Stimulated activated CD4-positive, alpha-beta T cell treated with anti-CD3 and anti-CD28 coated beads, Interleukin-12 subunit alpha, Interleukin-12 subunit beta, amount 100 ng/mL, for 4 hours (primary cell): Measurements from ENCODE around the gene CDH13.

Source experiments
- DNase-seq: peaks from one replicate; pipeline ENCODE4 v3.0.0-alpha.2; 2020

Gene CDH13

DNA sequence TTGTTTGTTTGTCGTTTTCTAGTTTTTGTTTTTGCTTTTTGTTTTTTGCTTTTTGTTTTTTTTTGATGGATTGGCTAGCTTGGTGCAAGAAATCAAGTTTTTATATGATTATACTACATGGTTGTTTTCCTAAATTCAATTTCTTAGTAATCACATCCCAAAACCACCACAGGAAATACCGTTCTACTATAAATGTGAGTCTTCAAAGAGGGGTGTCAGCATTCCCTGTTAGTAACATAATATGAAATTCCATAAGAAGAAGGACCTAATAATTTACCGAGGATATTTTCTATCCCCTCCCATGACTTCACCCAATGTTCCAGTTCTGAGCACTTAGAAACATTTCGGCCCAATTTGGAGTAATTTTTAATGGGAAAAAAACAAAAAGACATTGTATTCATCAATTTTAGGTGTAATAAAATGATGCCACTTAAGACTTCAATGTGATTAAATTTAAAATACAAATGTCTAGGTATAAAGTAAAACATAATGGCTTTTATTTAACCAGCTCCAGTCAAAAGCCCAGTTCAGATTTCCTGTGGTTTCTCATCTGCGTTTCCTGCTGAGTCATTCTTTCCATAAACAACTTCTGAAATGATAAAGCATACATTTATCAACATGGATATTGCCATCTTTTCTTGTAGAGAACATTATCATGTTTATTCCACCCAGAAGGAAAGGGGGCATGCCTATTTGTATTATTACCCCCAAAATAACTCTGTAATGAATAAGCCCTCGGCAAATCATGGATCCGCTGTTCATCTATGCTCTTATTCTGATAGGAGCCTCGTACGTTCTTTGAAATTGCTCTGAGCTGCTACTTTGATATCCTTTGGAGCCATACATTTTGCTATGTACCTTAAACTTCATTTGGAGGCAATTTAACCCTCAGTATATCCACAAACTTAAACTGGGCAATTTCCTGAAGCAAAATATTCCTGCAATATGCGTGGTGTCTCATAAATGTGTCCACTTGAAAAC, 1209.1 kb downstream of the CDH13 start:
- DNase-seq: no peak

DNA sequence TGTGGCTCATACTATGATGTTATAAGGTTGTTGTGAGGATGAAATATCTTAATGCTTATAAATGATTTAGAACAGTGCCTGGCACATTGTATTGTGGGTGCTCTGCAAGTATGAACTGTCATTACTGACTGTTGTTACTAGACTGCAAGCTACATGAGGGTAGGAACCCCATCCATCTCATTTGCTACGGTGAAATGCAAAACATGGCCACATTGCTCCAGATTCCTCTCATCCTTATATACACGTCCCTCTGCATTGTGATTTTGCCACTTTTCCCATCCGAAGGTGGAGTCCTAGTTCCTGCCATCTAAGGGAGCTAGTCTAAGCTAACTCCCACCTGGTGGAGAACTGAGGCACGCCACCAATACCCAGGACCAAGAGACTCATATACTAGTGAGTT, 1210.8 kb downstream of the CDH13 start:
- DNase-seq: no peak

GRCh38 chr16:83838151-83838550, 1211.4 kb downstream of the CDH13 start:
- DNase-seq: no peak

- no peak for DNase-seq
These were observed 1212.8 kb downstream of the CDH13 start for GRCh38 chr16:83839561-83839960.

DNA sequence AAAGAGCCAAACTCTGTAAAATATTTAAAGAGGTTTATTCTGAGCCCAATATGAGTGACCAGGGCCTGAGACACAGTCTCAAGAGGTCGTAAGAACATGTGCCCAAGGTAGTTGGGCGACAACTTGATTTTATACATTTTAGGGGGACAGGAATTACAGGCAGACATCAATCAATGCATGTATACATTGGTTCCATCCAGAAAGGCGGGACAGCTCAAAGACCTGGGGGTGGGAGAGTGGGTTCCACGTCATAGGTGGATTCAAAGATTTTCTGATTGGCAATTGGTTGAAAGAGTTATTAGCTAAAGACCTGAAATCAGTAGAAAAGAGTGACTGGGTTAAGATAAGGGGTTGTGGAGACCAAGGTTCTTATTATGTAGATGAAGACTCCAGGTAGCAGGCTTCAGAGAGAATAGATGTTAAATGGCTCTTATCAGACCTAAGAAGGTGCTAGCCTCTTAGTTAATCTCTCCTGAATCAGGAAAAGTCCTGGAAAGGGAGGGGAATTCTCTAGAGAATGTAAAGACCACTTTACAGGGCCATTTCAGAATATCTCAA, 1213.4 kb downstream of the CDH13 start:
- DNase-seq: no peak

DNA sequence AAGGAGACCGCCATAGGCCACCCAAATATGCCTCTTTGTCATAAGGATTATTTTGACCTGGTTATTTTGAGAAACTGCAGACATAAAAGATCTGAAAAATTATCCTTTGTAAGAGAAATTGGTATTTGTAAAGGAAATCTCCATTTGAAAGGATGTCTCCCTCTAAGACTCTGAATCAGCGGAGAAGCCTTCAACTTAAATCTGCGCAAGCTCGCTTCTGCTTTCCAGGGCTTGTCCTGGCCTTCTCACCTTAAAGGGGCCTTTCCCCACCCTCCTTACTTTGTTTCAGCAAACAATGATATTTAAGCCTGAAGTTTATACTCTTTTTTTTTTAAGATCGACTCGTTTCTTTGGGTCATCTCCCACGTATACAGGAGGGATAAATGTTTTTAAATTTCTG, 1215.5 kb downstream of the CDH13 start:
- no peak for DNase-seq

GRCh38 chr16:83842756-83843507, 1216.2 kb downstream of the CDH13 start:
- DNase-seq: no peak

GRCh38 chr16:83843657-83844056, 1216.9 kb downstream of the CDH13 start:
- DNase-seq: no peak

- DNase-seq: no peak
These were observed 1218.5 kb downstream of the CDH13 start for GRCh38 chr16:83845263-83845662.

- DNase-seq: no peak
These were observed 1220.8 kb downstream of the CDH13 start for GRCh38 chr16:83847371-83848225.

DNA sequence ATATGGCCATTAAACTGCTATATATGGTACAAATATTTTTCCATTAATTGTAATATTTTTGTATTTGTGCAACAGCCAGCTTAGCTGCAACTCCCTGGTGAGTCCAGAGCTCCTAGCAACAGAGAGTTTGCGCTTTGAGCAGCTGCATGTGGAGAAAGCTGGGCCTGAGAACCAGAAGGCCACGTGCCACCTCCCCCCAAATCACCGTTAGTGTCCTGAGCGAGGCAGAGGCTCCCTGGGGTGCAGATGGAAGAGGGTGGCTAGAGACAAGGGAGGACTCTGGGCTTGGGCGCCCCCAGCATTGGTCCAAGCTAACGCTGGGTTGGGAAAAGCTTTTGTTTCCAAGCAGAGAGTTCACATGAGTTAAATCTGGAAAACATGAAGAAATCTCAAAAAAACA, 1222.7 kb downstream of the CDH13 start:
- no peak for DNase-seq
